CD4-positive, alpha-beta T cell treated with Interleukin-17A for 1 hour (primary cell): Measurements from ENCODE around the gene TCP10L.
A peak's percentile ranks its signal among the peaks of the same experiment; 100 is the strongest.
"Not testable (repeated sequence)": the region's sequence is repeated elsewhere in the genome, so short reads cannot be mapped to it uniquely, and the experiment has no call there.

Experiments used
- DNase-seq: peaks from one replicate; pipeline ENCODE4 v3.0.0-alpha.2; 2020

The TCP10L gene

GRCh38 chr21:32549886-32550285, 35.4 kb downstream of the TCP10L start:
- DNase-seq = no peak

GRCh38 chr21:32549440-32549839, 35.9 kb downstream of the TCP10L start:
- DNase-seq = no peak

- DNase-seq = no peak
Observed at GRCh38 chr21:32548978-32549377, 36.3 kb downstream of the TCP10L start.

GRCh38 chr21:32547018-32547417, 38.3 kb downstream of the TCP10L start:
- no peak for DNase-seq

GRCh38 chr21:32545948-32546441, 39.3 kb downstream of the TCP10L start:
- DNase-seq = no peak

GRCh38 chr21:32544697-32545096, 40.6 kb downstream of the TCP10L start:
- no peak for DNase-seq

GRCh38 chr21:32543975-32544374, 41.3 kb downstream of the TCP10L start:
- no peak for DNase-seq

GRCh38 chr21:32543056-32543455, 42.3 kb downstream of the TCP10L start:
- DNase-seq = not testable (repeated sequence)

GRCh38 chr21:32539378-32539777, 45.9 kb downstream of the TCP10L start:
- no peak for DNase-seq

- DNase-seq = peak; percentile 38
Observed at GRCh38 chr21:32538147-32538792, 47.1 kb downstream of the TCP10L start.

- DNase-seq = no peak
Observed at GRCh38 chr21:32537569-32537881, 47.8 kb downstream of the TCP10L start.

GRCh38 chr21:32535612-32536011, 49.7 kb downstream of the TCP10L start:
- DNase-seq = no peak

- DNase-seq = no peak
Observed at GRCh38 chr21:32534113-32534512, 51.2 kb downstream of the TCP10L start.

GRCh38 chr21:32533611-32534010, 51.7 kb downstream of the TCP10L start:
- DNase-seq = no peak

GRCh38 chr21:32533053-32533452, 52.3 kb downstream of the TCP10L start:
- DNase-seq = no peak

GRCh38 chr21:32532636-32533035, 52.7 kb downstream of the TCP10L start:
- DNase-seq = no peak

GRCh38 chr21:32531561-32531960, 53.8 kb downstream of the TCP10L start:
- not testable (repeated sequence) for DNase-seq

- DNase-seq = not testable (repeated sequence)
Observed at GRCh38 chr21:32530809-32531208, 54.5 kb downstream of the TCP10L start.

GRCh38 chr21:32529679-32530078, 55.6 kb downstream of the TCP10L start:
- DNase-seq = no peak

GRCh38 chr21:32525282-32525681, 60.0 kb downstream of the TCP10L start:
- DNase-seq = no peak

GRCh38 chr21:32523988-32524719, 61.2 kb downstream of the TCP10L start:
- no peak for DNase-seq
